ENCODE results near the gene DR1. TPM values are rescaled to one million over a fixed set of nuclear protein-coding genes. Genes with fewer than 3 reads are reported as not detected.

Gene DR1
- 38.7 and 39.9 TPM in 2 replicates for total RNA-seq

GRCh38 chr1:93345633-93346420 is at the start of gene DR1:
Gene DR1 (plus strand): TSS chr1:93345907. CDS start chr1:93346646, 739 bp downstream.

Other genes with a start within 250 kb of the DR1 start
- gene TMED5, start 165.5 kb upstream of the DR1 start, total RNA-seq = 39.3 and 47.6 TPM in 2 replicates
- gene CCDC18, start 165.2 kb upstream of the DR1 start, total RNA-seq = 7.1 and 7.9 TPM in 2 replicates
- 6.2 and 8.0 TPM in 2 replicates for gene FNBP1L, start 102.2 kb downstream of the DR1 start, total RNA-seq